HEK293 (cell line): ENCODE data around the gene PHGDH.
"Not testable (repeated sequence)": the region's sequence is repeated elsewhere in the genome, so short reads cannot be mapped to it uniquely, and the experiment has no call there.

ENCODE experiments used
- CTCF ChIA-PET: fragments of 350-600 bp; formaldehyde crosslinking; extraction: SDS; loops from one replicate; lab custom pipeline; 2021; ENCODE audit warnings: antibody characterized with exemption; lab: Yijun Ruan, JAX
- POLR2A ChIA-PET: fragments of 300-600 bp; formaldehyde crosslinking; extraction: SDS; loops from one replicate; lab custom pipeline; 2020; ENCODE audit warnings: antibody characterized with exemption, inconsistent platforms; lab: Yijun Ruan, JAX
- H3K27ac ChIP-seq: fragments of 200-500 bp; sonication (Bioruptor generic); 2 replicates; pipeline ENCODE4 v1.5.1; 2014; ENCODE audit warnings: low read depth, low read length, control low read depth, inconsistent platforms; ENCODE audit errors: extremely low read depth
- H3K36me3 ChIP-seq, 2 experiments: fragments of 200-500 bp in 1 of 2; sonication (Bioruptor generic) in 1 of 2; 1 replicate in 1 of 2; 2 replicates in 1 of 2; pipeline ENCODE4 v1.5.1; 2014 to 2017; ENCODE audit warnings: inconsistent platforms in 2 of 2, low read length in 2 of 2; ENCODE audit not compliant: control insufficient read depth in 2 of 2, insufficient read depth in 1 of 2
- H3K4me1 ChIP-seq: fragments of 200-500 bp; sonication (Bioruptor generic); 2 replicates; pipeline ENCODE4 v1.5.1; 2014; ENCODE audit warnings: mild to moderate bottlenecking, low read length, inconsistent platforms; ENCODE audit not compliant: control insufficient read depth, insufficient read depth
- H3K4me3 ChIP-seq: 2 replicates; pipeline ENCODE4 v1.5.1; 2011; ENCODE audit warnings: low read depth, mild to moderate bottlenecking, control low read depth, low read length, moderate library complexity
- H3K9me3 ChIP-seq: fragments of 200-500 bp; sonication (Bioruptor generic); 2 replicates; pipeline ENCODE4 v1.5.1; 2014; ENCODE audit warnings: low read depth, low read length, inconsistent platforms; ENCODE audit not compliant: control insufficient read depth, insufficient read depth
- BCL6B ChIP-seq: fragments of 450-650 bp; formaldehyde crosslinking; IDR thresholded peaks from 2 replicates; pipeline ENCODE4 v1.5.1; 2017; ENCODE audit warnings: missing biosample characterization, missing genetic modification characterization
- RBAK ChIP-seq: fragments of 450-650 bp; formaldehyde crosslinking; IDR thresholded peaks from 2 replicates; pipeline ENCODE4 v1.5.1; 2016; ENCODE audit warnings: missing biosample characterization, missing genetic modification characterization
- ZNF211 ChIP-seq: fragments of 450-650 bp; formaldehyde crosslinking; IDR thresholded peaks from 2 replicates; pipeline ENCODE4 v1.5.1; 2016; ENCODE audit warnings: low read depth, missing biosample characterization, missing genetic modification characterization
- ZNF341 ChIP-seq: fragments of 450-650 bp; formaldehyde crosslinking; IDR thresholded peaks from 2 replicates; pipeline ENCODE4; 2016; ENCODE audit warnings: low read depth, missing biosample characterization, missing genetic modification characterization
- ZNF645 ChIP-seq: fragments of 450-650 bp; formaldehyde crosslinking; IDR thresholded peaks from 2 replicates; pipeline ENCODE4; 2016; ENCODE audit warnings: missing biosample characterization, missing genetic modification characterization
- TF ChIP-seq, protein P1 (sequence below): fragments of 450-650 bp; formaldehyde crosslinking; IDR thresholded peaks from 2 replicates; pipeline ENCODE4 v1.5.1; 2016; ENCODE audit warnings: missing biosample characterization, missing genetic modification characterization, borderline replicate concordance
- TF ChIP-seq, protein P2 (sequence below): fragments of 450-650 bp; formaldehyde crosslinking; IDR thresholded peaks from 2 replicates; pipeline ENCODE4 v1.5.1; 2016; ENCODE audit warnings: missing biosample characterization, missing genetic modification characterization, borderline replicate concordance
- TF ChIP-seq, protein P3 (sequence below): fragments of 450-650 bp; formaldehyde crosslinking; IDR thresholded peaks from 2 replicates; pipeline ENCODE4 v1.5.1; 2016; ENCODE audit warnings: missing biosample characterization, missing genetic modification characterization

Gene PHGDH

GRCh38 chr1:119783354-119784185, 71.8 kb downstream of the PHGDH start (continued):
- TF ChIP-seq ZNF645 (0 out of 2 replicates have a peak, but pooled peaks have one; percentile 16), BCL6B (tag by site-specific recombination) (0 out of 2 replicates have a peak, but pooled peaks have one; percentile 29), ZNF211 (tag by site-specific recombination) (no peak)
- TF ChIP-seq, protein P1, sequence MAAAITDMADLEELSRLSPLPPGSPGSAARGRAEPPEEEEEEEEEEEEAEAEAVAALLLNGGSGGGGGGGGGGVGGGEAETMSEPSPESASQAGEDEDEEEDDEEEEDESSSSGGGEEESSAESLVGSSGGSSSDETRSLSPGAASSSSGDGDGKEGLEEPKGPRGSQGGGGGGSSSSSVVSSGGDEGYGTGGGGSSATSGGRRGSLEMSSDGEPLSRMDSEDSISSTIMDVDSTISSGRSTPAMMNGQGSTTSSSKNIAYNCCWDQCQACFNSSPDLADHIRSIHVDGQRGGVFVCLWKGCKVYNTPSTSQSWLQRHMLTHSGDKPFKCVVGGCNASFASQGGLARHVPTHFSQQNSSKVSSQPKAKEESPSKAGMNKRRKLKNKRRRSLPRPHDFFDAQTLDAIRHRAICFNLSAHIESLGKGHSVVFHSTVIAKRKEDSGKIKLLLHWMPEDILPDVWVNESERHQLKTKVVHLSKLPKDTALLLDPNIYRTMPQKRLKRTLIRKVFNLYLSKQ, result no peak
- TF ChIP-seq, protein P2, sequence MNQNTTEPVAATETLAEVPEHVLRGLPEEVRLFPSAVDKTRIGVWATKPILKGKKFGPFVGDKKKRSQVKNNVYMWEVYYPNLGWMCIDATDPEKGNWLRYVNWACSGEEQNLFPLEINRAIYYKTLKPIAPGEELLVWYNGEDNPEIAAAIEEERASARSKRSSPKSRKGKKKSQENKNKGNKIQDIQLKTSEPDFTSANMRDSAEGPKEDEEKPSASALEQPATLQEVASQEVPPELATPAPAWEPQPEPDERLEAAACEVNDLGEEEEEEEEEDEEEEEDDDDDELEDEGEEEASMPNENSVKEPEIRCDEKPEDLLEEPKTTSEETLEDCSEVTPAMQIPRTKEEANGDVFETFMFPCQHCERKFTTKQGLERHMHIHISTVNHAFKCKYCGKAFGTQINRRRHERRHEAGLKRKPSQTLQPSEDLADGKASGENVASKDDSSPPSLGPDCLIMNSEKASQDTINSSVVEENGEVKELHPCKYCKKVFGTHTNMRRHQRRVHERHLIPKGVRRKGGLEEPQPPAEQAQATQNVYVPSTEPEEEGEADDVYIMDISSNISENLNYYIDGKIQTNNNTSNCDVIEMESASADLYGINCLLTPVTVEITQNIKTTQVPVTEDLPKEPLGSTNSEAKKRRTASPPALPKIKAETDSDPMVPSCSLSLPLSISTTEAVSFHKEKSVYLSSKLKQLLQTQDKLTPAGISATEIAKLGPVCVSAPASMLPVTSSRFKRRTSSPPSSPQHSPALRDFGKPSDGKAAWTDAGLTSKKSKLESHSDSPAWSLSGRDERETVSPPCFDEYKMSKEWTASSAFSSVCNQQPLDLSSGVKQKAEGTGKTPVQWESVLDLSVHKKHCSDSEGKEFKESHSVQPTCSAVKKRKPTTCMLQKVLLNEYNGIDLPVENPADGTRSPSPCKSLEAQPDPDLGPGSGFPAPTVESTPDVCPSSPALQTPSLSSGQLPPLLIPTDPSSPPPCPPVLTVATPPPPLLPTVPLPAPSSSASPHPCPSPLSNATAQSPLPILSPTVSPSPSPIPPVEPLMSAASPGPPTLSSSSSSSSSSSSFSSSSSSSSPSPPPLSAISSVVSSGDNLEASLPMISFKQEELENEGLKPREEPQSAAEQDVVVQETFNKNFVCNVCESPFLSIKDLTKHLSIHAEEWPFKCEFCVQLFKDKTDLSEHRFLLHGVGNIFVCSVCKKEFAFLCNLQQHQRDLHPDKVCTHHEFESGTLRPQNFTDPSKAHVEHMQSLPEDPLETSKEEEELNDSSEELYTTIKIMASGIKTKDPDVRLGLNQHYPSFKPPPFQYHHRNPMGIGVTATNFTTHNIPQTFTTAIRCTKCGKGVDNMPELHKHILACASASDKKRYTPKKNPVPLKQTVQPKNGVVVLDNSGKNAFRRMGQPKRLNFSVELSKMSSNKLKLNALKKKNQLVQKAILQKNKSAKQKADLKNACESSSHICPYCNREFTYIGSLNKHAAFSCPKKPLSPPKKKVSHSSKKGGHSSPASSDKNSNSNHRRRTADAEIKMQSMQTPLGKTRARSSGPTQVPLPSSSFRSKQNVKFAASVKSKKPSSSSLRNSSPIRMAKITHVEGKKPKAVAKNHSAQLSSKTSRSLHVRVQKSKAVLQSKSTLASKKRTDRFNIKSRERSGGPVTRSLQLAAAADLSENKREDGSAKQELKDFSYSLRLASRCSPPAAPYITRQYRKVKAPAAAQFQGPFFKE, result no peak

DNA sequence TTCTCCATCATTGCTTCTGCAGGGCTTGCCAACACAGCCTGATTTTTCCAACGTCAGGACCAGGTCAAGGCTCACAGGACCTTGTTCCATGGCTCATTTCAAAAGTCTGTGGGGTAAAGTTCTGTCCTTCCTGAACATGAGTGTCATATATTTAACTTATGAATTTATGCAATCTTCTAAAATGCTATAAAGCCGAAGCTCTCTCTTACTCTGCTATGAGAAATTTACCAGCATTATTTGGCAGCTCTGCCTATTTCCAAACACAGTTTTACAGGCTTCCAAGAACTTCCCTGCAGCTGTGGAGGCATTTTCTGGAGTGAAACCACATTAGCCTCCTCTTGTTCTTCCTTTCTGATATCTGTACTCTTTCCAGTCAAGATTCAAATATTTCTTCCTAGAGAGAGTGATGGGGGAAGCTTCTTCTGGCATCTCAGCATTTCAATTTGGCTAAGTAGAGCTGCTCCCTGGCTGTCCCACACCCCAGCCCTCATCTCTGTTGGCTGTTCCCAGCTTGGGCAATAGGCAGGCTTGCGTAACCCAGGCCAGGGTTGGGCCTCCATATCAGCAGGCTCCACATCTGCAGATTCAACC, 72.6 kb downstream of the PHGDH start:
- TF ChIP-seq, protein P3, sequence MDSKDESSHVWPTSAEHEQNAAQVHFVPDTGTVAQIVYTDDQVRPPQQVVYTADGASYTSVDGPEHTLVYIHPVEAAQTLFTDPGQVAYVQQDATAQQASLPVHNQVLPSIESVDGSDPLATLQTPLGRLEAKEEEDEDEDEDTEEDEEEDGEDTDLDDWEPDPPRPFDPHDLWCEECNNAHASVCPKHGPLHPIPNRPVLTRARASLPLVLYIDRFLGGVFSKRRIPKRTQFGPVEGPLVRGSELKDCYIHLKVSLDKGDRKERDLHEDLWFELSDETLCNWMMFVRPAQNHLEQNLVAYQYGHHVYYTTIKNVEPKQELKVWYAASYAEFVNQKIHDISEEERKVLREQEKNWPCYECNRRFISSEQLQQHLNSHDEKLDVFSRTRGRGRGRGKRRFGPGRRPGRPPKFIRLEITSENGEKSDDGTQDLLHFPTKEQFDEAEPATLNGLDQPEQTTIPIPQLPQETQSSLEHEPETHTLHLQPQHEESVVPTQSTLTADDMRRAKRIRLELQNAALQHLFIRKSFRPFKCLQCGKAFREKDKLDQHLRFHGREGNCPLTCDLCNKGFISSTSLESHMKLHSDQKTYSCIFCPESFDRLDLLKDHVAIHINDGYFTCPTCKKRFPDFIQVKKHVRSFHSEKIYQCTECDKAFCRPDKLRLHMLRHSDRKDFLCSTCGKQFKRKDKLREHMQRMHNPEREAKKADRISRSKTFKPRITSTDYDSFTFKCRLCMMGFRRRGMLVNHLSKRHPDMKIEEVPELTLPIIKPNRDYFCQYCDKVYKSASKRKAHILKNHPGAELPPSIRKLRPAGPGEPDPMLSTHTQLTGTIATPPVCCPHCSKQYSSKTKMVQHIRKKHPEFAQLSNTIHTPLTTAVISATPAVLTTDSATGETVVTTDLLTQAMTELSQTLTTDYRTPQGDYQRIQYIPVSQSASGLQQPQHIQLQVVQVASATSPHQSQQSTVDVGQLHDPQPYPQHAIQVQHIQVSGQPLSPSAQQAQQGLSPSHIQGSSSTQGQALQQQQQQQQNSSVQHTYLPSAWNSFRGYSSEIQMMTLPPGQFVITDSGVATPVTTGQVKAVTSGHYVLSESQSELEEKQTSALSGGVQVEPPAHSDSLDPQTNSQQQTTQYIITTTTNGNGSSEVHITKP (tag by site-specific recombination), result peak; percentile 35; the same call in 1 of the 2 replicates
- no peak for TF ChIP-seq RBAK (tag by site-specific recombination)
- peak; percentile 44; the same call in 1 of the 2 replicates for TF ChIP-seq ZNF341 (tag by site-specific recombination)
- no peaks in the 10 kb centered on the region for H3K36me3 ChIP-seq
- H3K4me3 ChIP-seq, result no peak overlapping the region
- ChIA-PET POLR2A (no interaction called here), CTCF (interaction anchor here (0.6 to 1.4 kb wide), 5 partner anchors 19 to 86 kb away, joined by 3 to 7 read pairs (median 4); no protein-coding TSS in a partner anchor)
- H3K27ac ChIP-seq, result no peak overlapping the region
- H3K4me1 ChIP-seq, result peaks cover 5% of the 10 kb centered on the region
- H3K9me3 ChIP-seq, result no peaks in the 10 kb centered on the region

GRCh38 chr1:119786046-119786445, 74.3 kb downstream of the PHGDH start:
- H3K36me3 ChIP-seq, H3K4me3 ChIP-seq, H3K9me3 ChIP-seq, POLR2A ChIA-PET, H3K27ac ChIP-seq, H3K4me1 ChIP-seq: not testable (repeated sequence)
- CTCF ChIA-PET, result interaction anchor here (0.7 to 1.2 kb wide), 4 partner anchors 23 to 100 kb away, joined by 3 to 7 read pairs (median 4); no protein-coding TSS in a partner anchor
